PC-3 (cell line): ENCODE data around the gene UBL7. TPM values are rescaled to one million over a fixed set of nuclear protein-coding genes. Genes with fewer than 3 reads are reported as not detected.

ENCODE experiments used
- ATAC-seq: fragments of 200-7000 bp; cut with Tn5 transposase; 2 replicates; pipeline ENCODE4 v1.9.1; 2020; ENCODE audit warnings: mild to moderate bottlenecking, moderate library complexity
- Bru-seq: library from RNA; stranded (reverse); fragments of 400-500 nt; gene quantifications from one replicate; lab custom pipeline; 2021; lab: Mats Ljungman, UMichigan
- BruChase-seq, 2 experiments: library from RNA; stranded (reverse); fragments of 400-500 nt; gene quantifications; one replicate each; lab custom pipeline; 2021; lab: Mats Ljungman, UMichigan
- BruUV-seq: library from RNA; stranded (reverse); fragments of 400-500 nt; replicated peaks from 2 replicates; lab custom pipeline; 2021; lab: Mats Ljungman, UMichigan
- CTCF ChIA-PET: fragments of 300-600 bp; sonication (Branson Sonifier 250); formaldehyde crosslinking; loops from one replicate; lab custom pipeline; 2022; ENCODE audit warnings: antibody characterized with exemption; lab: Charles Lee
- POLR2A ChIA-PET: fragments of 300-600 bp; sonication (Branson Sonifier 250); formaldehyde crosslinking; loops from one replicate; lab custom pipeline; 2022; ENCODE audit warnings: antibody characterized with exemption; ENCODE audit not compliant: unreplicated experiment; lab: Charles Lee
- DNase-seq: peaks from one replicate; pipeline ENCODE4 v3.0.0-alpha.2; 2015
- H2AFZ ChIP-seq: fragments of 300-600 bp; sonication (generic); 2 replicates; pipeline ENCODE4 v1.6.0; 2016; ENCODE audit warnings: antibody characterized with exemption, low read length
- H3F3A ChIP-seq: fragments of 300-600 bp; sonication (generic); one replicate; pipeline ENCODE4 v1.6.0; 2017; ENCODE audit warnings: antibody characterized with exemption, low read length, control low read depth, mild to moderate bottlenecking; ENCODE audit not compliant: unreplicated experiment
- H3K27ac ChIP-seq: fragments of 300-600 bp; sonication (generic); 2 replicates; pipeline ENCODE4 v1.5.1; 2016; ENCODE audit warnings: mild to moderate bottlenecking, low read length
- H3K27me3 ChIP-seq: fragments of 300-600 bp; sonication (generic); 2 replicates; pipeline ENCODE4 v1.6.1; 2016; ENCODE audit warnings: low read length, mixed read lengths
- H3K36me3 ChIP-seq: fragments of 300-600 bp; sonication (generic); 2 replicates; pipeline ENCODE4 v1.6.1; 2016; ENCODE audit warnings: low read depth, mixed run types, low read length, mixed read lengths
- H3K4me1 ChIP-seq: fragments of 300-600 bp; sonication (generic); 2 replicates; pipeline ENCODE4 v1.5.1; 2016; ENCODE audit warnings: low read length; ENCODE audit not compliant: insufficient read depth
- H3K4me2 ChIP-seq: fragments of 300-600 bp; sonication (generic); 2 replicates; pipeline ENCODE4 v1.6.0; 2016; ENCODE audit warnings: low read length
- H3K4me3 ChIP-seq: fragments of 300-600 bp; sonication (generic); 2 replicates; pipeline ENCODE4 v1.5.1; 2016; ENCODE audit warnings: mild to moderate bottlenecking, low read length, mixed read lengths
- H3K79me2 ChIP-seq: fragments of 300-600 bp; sonication (generic); 2 replicates; pipeline ENCODE4 v1.6.1; 2017; ENCODE audit warnings: low read length, mixed read lengths
- H3K9ac ChIP-seq: fragments of 300-600 bp; sonication (generic); 2 replicates; pipeline ENCODE4 v1.6.0; 2016; ENCODE audit warnings: mild to moderate bottlenecking, low read length
- H3K9me2 ChIP-seq: fragments of 300-600 bp; sonication (generic); replicated peaks from 2 replicates; pipeline ENCODE4 v1.6.1; 2016; ENCODE audit warnings: mixed run types, low read length, mixed read lengths
- H3K9me3 ChIP-seq: fragments of 300-600 bp; sonication (generic); 2 replicates; pipeline ENCODE4 v1.6.1; 2016; ENCODE audit warnings: low read length, mixed read lengths
- H4K20me1 ChIP-seq: fragments of 300-600 bp; sonication (generic); 2 replicates; pipeline ENCODE4 v1.6.1; 2016; ENCODE audit warnings: low read length, mixed read lengths
- CTCF ChIP-seq: fragments of 300-600 bp; sonication (generic); conservative IDR thresholded peaks from 2 replicates; pipeline ENCODE4 v1.5.1; 2017; ENCODE audit warnings: antibody characterized with exemption, low read depth, mild to moderate bottlenecking, low read length
- EZH2 ChIP-seq: fragments of 300-600 bp; sonication (generic); IDR thresholded peaks from one replicate; pipeline ENCODE4 v1.6.1; 2017; ENCODE audit warnings: antibody characterized with exemption, mild to moderate bottlenecking, low read length; ENCODE audit not compliant: unreplicated experiment
- EZH2phosphoT487 ChIP-seq: fragments of 300-600 bp; sonication (generic); IDR thresholded peaks from 2 replicates; pipeline ENCODE4 v1.6.1; 2018; ENCODE audit warnings: mild to moderate bottlenecking, antibody characterized with exemption, low read length, borderline replicate concordance
- intact Hi-C: fragments of 100-400 bp; cut with micrococcal nuclease; formaldehyde crosslinking; loops from 2 replicates; pipeline ENCODE4 v1.9.0; 2023
- long read RNA-seq: library from polyadenylated mRNA; unstranded; transcript quantifications from one replicate; pipeline ENCODE4 v2.0.0, GENCODE V29; 2021; ENCODE audit not compliant: unreplicated experiment
- total RNA-seq: library from RNA; depleted of rRNA; stranded (reverse); fragments of >200 nt; gene quantifications from 2 replicates; pipeline ENCODE4 v1.2.3, GENCODE V29; 2014; rRNA removed

The UBL7 gene
- 46.1 and 57.1 TPM in 2 replicates for total RNA-seq
- Bru-seq, nascent RNA: percentile 47 among the genes with signal in this experiment
- BruChase-seq, experiment 1, labeled RNA remaining after a 6-hour chase: percentile 56 among the genes with signal in this experiment
- BruChase-seq, experiment 2, labeled RNA remaining after a 2-hour chase: percentile 49 among the genes with signal in this experiment
- long read RNA-seq, transcript UBL7-201 (11 exons, 1,360 nt): minor isoform, 23 of 92 reads
- long read RNA-seq, transcript UBL7-202 (11 exons, 1,427 nt): major isoform, 34 of 92 reads
- long read RNA-seq, partial matches to known transcripts: 12 of 92 reads
- long read RNA-seq, other reads (novel, unspliced or antisense): 21 of 92 reads

GRCh38 chr15:74460871-74461846 lies at the start of gene UBL7:
Gene UBL7 (minus strand): TSS chr15:74461160. CDS start chr15:74458867, 2,293 bp downstream.
- Histone ChIP-seq H3K4me2 (peak within 1 kb of the TSS; percentile 97), H3K4me1 (0 out of 2 replicates have a peak, but pooled peaks cover 5% of the 10 kb centered on the region), H3F3A (no peaks in the 10 kb centered on the region), H4K20me1 (no peaks in the 10 kb centered on the region), H3K27me3 (no peaks in the 10 kb centered on the region), H3K27ac (peak within 1 kb of the TSS; percentile 57), H2AFZ (peak within 1 kb of the TSS; percentile 88), H3K36me3 (peaks cover 4% of the 10 kb centered on the region; the same call in 1 of the 2 replicates), H3K4me3 (peak within 1 kb of the TSS; percentile 85), H3K9ac (peak within 1 kb of the TSS; percentile 75), H3K9me3 (0 out of 2 replicates have a peak, but pooled peaks cover 4% of the 10 kb centered on the region), H3K79me2 (peaks cover 36% of the 10 kb centered on the region), H3K9me2 (no peaks in the 10 kb centered on the region)
- ATAC-seq (peak; percentile 95), DNase-seq (peak; percentile 97)
- CTCF ChIA-PET: interaction anchor here (0.6 to 1.2 kb wide), 3 partner anchors 52 to 85 kb away, joined by 3 to 6 read pairs (median 3); no protein-coding TSS in a partner anchor
- POLR2A ChIA-PET: interaction anchor here (0.5 kb wide), 2 partner anchors 50 to 344 kb away, joined by 3 to 5 read pairs; no protein-coding TSS in a partner anchor
- BruUV-seq: TSS peak; percentile 92
- TF ChIP-seq EZH2phosphoT487: no peak
- TF ChIP-seq EZH2: no peak
- peak; percentile 42; the same call in 1 of the 2 replicates for TF ChIP-seq CTCF
- intact Hi-C loops: loop anchor here (1.0 to 5.0 kb wide), 3 partner anchors 81 to 156 kb away; partner anchors contain the start of gene ARID3B

- intact Hi-C loops: no loop called here
- TF ChIP-seq EZH2 (no peak), EZH2phosphoT487 (no peak), CTCF (no peak)
- CTCF ChIA-PET: no interaction called here
Measured at GRCh38 chr15:74506515-74506840, 45.5 kb upstream of the UBL7 start.

More at GRCh38 chr15:74506515-74506840, 45.5 kb upstream of the UBL7 start:
- Histone ChIP-seq H2AFZ (no peak overlapping the region), H3K4me1 (peaks cover 28% of the 10 kb centered on the region), H3K9ac (no peak overlapping the region), H3F3A (peaks cover 3% of the 10 kb centered on the region), H3K9me2 (no peaks in the 10 kb centered on the region), H3K9me3 (no peaks in the 10 kb centered on the region), H3K27ac (peak overlapping the region; percentile 89), H3K27me3 (no peaks in the 10 kb centered on the region), H3K4me2 (no peak overlapping the region), H4K20me1 (no peaks in the 10 kb centered on the region), H3K36me3 (no peaks in the 10 kb centered on the region), H3K4me3 (no peak overlapping the region), H3K79me2 (no peaks in the 10 kb centered on the region)
- BruUV-seq: no TSS peak
- DNase-seq (no peak), ATAC-seq (no peak)
- POLR2A ChIA-PET: interaction anchor here (0.5 kb wide), 1 partner anchor 35 kb away, joined by 3 read pairs; the partner anchor contains the start of gene ARID3B
